Tibial nerve (tissue), 4 donors: Measurements from ENCODE around the gene COQ8A. TPM values are rescaled to one million over a fixed set of nuclear protein-coding genes. Genes with fewer than 3 reads are reported as not detected.

ENCODE experiments used
- DNase-seq, 2 donors: peaks; one replicate each; pipeline ENCODE4 v3.0.0-alpha.2; 2019; ENCODE audit warnings: low spot score in 2 of 2
- H3K27ac ChIP-seq, 4 donors: fragments of 200-600 bp; sonication (generic) in 3 of 4; one replicate each; pipeline ENCODE4 v1.5.1; 2017 to 2019; ENCODE audit warnings: mild to moderate bottlenecking in 1 of 4
- H3K27me3 ChIP-seq, 2 donors: fragments of 200-600 bp; sonication (generic) in 1 of 2; one replicate each; pipeline versions ENCODE4 v1.5.1 to v1.6.0; 2017 to 2019
- H3K36me3 ChIP-seq, 3 donors: fragments of 200-600 bp; sonication (generic); one replicate each; pipeline ENCODE4 v1.5.1; 2018 to 2019
- H3K4me1 ChIP-seq, 4 donors: fragments of 200-600 bp; sonication (generic) in 3 of 4; one replicate each; pipeline ENCODE4 v1.5.1; 2017 to 2019
- H3K4me3 ChIP-seq, 4 donors: fragments of 200-600 bp; sonication (generic) in 3 of 4; one replicate each; pipeline ENCODE4 v1.5.1; 2017 to 2019; ENCODE audit warnings: mild to moderate bottlenecking in 1 of 4, moderate library complexity in 1 of 4
- H3K9me3 ChIP-seq, 4 donors: fragments of 200-600 bp; sonication (generic) in 3 of 4; one replicate each; pipeline ENCODE4 v1.5.1; 2017 to 2019
- CTCF ChIP-seq, 5 experiments: fragments of 200-600 bp in 3 of 5; fragments of 450-650 bp in 2 of 5; sonication (generic) in 3 of 5; IDR thresholded peaks; one replicate each; pipeline ENCODE4 v1.5.1; 2016 to 2019; ENCODE audit warnings: antibody characterized with exemption in 5 of 5, mild to moderate bottlenecking in 3 of 5, moderate library complexity in 2 of 5
- EP300 ChIP-seq, 2 donors: sonication (generic); formaldehyde crosslinking; IDR thresholded peaks; one replicate each; pipeline ENCODE4 v1.6.1; 2017; ENCODE audit warnings: antibody characterized with exemption in 2 of 2, mild to moderate bottlenecking in 1 of 2
- POLR2A ChIP-seq, 2 donors: fragments of 450-650 bp; IDR thresholded peaks; one replicate each; pipeline ENCODE4 v1.6.1; 2017; ENCODE audit warnings: antibody characterized with exemption in 2 of 2, mild to moderate bottlenecking in 2 of 2, moderate library complexity in 2 of 2
- WGBS, 2 donors: methylation state at CpG; one replicate each; pipeline ENCODE4 v1.1.5; 2018; 5-methylcytosine and 5-hydroxymethylcytosine counted together
- total RNA-seq, 4 donors: library from RNA; depleted of rRNA; stranded (reverse); fragments of >200 nt; gene quantifications; one replicate each; pipeline ENCODE4 v1.1.0, GENCODE V29; 2016

The COQ8A gene
- total RNA-seq, 4 donors from 2014 or later: 39.9 to 60.7 (median 55.5) TPM

- Histone ChIP-seq H3K4me3 (no peak overlapping the region), H3K27ac (no peak overlapping the region), H3K36me3 (peaks cover 0 to 34% (median 0%) of the 10 kb centered on the region in 3 donors), H3K9me3 (no peaks in the 10 kb centered on the region), H3K27me3 (no peaks in the 10 kb centered on the region), H3K4me1 (peaks cover 0 to 7% (median 0%) of the 10 kb centered on the region in 4 donors)
- 74 to 84% methylated on average over 3 to 4 of the region's 4 CpGs for WGBS, 2 donors
- no peak for TF ChIP-seq POLR2A (IDR thresholded peaks at IDR 0.05)
- no peak for TF ChIP-seq EP300 (IDR thresholded peaks at IDR 0.05)
- no peak for TF ChIP-seq CTCF (IDR thresholded peaks at IDR 0.05)
- no peak for DNase-seq
Measured at GRCh38 chr1:226902601-226903000, 37.5 kb upstream of the COQ8A start.

DNA sequence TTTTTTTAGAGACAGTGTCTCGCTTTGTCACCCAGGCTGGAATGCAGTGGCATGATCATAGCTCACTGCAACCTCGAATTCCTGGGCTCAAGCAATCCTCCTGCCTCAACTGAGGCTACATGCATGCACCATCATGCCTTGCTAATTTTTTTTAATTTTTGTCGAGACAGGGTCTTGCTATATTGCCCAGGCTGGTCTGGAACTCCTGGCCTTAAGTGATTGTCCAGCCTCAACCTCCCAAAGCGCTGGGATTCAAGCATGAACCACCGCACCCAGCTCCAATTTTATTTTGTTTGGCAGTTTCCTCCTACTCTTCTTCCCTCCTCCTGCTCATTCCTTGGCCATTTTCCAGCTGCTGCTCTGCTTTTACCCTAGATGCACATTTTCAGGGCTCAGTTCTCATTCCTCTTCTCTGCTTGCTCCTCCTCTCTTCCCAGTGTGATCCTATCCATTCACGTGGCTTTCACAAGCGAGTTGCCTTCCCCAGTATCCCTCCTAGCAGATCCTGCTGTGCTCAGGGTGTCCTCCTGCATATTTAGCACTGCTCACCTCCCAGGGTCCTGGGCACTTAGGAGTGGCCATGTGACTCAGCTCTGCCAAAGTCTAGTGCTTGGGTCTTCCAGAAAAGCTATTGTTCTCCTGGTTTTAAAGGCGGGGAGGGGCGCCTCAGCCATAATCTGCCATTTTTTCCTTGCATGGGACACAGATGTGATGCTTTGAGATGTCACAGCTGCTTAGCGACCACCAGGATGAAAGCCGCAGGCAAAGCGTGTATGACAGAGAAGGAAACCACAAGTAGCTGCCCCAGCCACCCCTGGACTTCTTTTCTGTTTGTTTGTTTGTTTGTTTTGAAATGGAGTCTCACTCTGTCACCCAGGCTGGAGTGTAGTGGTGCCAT is 36.0 kb upstream of the COQ8A start:
- DNase-seq: peak in 1 of 2 donors; percentile 57
- TF ChIP-seq EP300 (IDR thresholded peaks at IDR 0.05): no peak
- TF ChIP-seq POLR2A (IDR thresholded peaks at IDR 0.05): no peak
- TF ChIP-seq CTCF (IDR thresholded peaks at IDR 0.05): no peak
- Histone ChIP-seq H3K4me1 (peaks cover 0 to 7% (median 0%) of the 10 kb centered on the region in 4 donors), H3K36me3 (peaks cover 0 to 32% (median 0%) of the 10 kb centered on the region in 3 donors), H3K9me3 (no peaks in the 10 kb centered on the region), H3K4me3 (no peak overlapping the region), H3K27ac (no peak overlapping the region), H3K27me3 (no peaks in the 10 kb centered on the region)
- WGBS, 2 donors: 67 to 71% methylated on average over 12 of the region's 12 CpGs

GRCh38 chr1:226904772-226905171 is 35.3 kb upstream of the COQ8A start:
- no peak for TF ChIP-seq POLR2A (IDR thresholded peaks at IDR 0.05)
- TF ChIP-seq EP300 (IDR thresholded peaks at IDR 0.05): no peak
- no peak for TF ChIP-seq CTCF (IDR thresholded peaks at IDR 0.05)
- no peak for DNase-seq
- Histone ChIP-seq H3K27me3 (no peaks in the 10 kb centered on the region), H3K36me3 (peaks cover 0 to 29% (median 0%) of the 10 kb centered on the region in 3 donors), H3K4me1 (peaks cover 0 to 7% (median 0%) of the 10 kb centered on the region in 4 donors), H3K9me3 (no peaks in the 10 kb centered on the region), H3K27ac (no peak overlapping the region), H3K4me3 (no peak overlapping the region)
- 92 to 95% methylated on average over 3 of the region's 3 CpGs for WGBS, 2 donors

GRCh38 chr1:226908419-226908818 is 31.7 kb upstream of the COQ8A start:
- H3K9me3 ChIP-seq: no peaks in the 10 kb centered on the region
- H3K36me3 ChIP-seq: peaks cover 0 to 30% (median 0%) of the 10 kb centered on the region in 3 donors
- peaks cover 0 to 7% (median 0%) of the 10 kb centered on the region in 4 donors for H3K4me1 ChIP-seq
- no peak for DNase-seq
- no peak overlapping the region for H3K4me3 ChIP-seq
- no peaks in the 10 kb centered on the region for H3K27me3 ChIP-seq
- 88 to 93% methylated on average over 10 of the region's 10 CpGs for WGBS, 2 donors
- H3K27ac ChIP-seq: no peak overlapping the region
- no peak for TF ChIP-seq EP300 (IDR thresholded peaks at IDR 0.05)

GRCh38 chr1:226908913-226909312 is 31.2 kb upstream of the COQ8A start:
- 57 to 69% methylated on average over 1 of the region's 1 CpG for WGBS, 2 donors

More at GRCh38 chr1:226908913-226909312, 31.2 kb upstream of the COQ8A start:
- DNase-seq: no peak
- H3K4me1 ChIP-seq: peaks cover 0 to 3% (median 0%) of the 10 kb centered on the region in 4 donors
- no peak for TF ChIP-seq POLR2A (IDR thresholded peaks at IDR 0.05)
- TF ChIP-seq CTCF (IDR thresholded peaks at IDR 0.05): no peak
- no peak for TF ChIP-seq EP300 (IDR thresholded peaks at IDR 0.05)
- peaks cover 0 to 31% (median 0%) of the 10 kb centered on the region in 3 donors for H3K36me3 ChIP-seq
- no peak overlapping the region for H3K4me3 ChIP-seq
- H3K27ac ChIP-seq: no peak overlapping the region
- no peaks in the 10 kb centered on the region for H3K9me3 ChIP-seq
- no peaks in the 10 kb centered on the region for H3K27me3 ChIP-seq
